GM19193 (cell line): ENCODE results near the gene PFKFB2.

ENCODE experiments used
- POLR2A ChIP-seq: IDR thresholded peaks from 4 replicates; pipeline ENCODE4 v1.6.1; 2011; ENCODE audit not compliant: insufficient read depth, insufficient read length; ENCODE audit errors: extremely low read depth

The PFKFB2 gene

DNA sequence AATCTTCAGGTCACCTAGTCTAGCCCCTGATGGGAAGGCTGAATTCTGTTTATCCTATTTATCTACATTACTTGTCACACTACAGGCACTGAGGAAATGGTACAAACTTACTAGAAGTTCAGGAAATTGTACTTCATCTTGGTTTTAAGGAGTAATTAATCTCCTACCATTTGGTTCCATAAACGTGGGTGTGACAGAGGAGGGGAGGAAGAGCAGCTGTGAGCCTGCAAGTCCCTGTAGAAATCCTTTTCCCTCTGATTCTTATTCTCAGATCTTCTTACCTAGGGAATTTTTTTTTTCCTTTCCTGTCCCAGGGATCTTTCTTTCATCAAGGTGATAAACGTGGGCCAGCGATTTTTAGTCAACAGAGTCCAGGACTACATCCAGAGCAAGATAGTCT lies 14.1 kb downstream of the PFKFB2 start:
- TF ChIP-seq POLR2A: no peak

DNA sequence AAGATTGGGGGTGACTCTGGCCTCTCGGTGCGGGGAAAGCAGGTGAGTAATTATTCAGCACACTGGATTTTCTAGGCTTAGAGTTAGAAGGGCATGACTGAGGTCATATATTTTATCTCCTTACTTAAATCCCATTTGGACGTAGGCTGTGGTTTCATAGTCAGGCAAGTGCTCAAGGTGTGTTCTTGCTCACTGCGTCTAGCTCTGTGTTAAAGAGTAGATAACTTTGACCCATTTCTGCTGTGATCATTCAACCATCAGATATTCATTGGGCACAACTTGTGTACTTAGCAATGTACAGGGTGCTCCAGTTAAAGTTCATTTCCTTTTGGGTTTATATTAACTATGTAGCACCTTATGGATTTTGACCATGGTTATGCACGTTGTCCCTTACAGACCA lies 14.6 kb downstream of the PFKFB2 start:
- no peak for TF ChIP-seq POLR2A

DNA sequence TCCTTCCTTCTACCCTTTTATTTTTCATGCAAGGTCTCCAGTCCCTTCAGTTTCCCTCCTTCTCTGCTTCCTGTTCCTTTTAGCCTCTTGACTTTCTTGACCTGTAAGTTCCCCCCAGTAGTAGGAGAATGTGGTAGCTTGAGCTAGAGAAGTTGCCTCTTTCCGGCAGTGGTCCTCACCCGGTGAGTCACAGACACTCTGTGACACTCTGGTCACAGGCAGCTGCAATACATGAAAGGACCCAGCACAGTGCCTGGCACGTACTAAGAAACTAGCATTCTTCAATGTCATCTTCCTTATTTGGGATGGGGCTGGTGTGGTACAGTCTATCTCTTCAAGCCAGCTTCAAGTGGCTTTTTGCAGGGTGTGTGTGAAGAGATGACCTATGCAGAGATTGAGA lies 16.0 kb downstream of the PFKFB2 start:
- no peak for TF ChIP-seq POLR2A

DNA sequence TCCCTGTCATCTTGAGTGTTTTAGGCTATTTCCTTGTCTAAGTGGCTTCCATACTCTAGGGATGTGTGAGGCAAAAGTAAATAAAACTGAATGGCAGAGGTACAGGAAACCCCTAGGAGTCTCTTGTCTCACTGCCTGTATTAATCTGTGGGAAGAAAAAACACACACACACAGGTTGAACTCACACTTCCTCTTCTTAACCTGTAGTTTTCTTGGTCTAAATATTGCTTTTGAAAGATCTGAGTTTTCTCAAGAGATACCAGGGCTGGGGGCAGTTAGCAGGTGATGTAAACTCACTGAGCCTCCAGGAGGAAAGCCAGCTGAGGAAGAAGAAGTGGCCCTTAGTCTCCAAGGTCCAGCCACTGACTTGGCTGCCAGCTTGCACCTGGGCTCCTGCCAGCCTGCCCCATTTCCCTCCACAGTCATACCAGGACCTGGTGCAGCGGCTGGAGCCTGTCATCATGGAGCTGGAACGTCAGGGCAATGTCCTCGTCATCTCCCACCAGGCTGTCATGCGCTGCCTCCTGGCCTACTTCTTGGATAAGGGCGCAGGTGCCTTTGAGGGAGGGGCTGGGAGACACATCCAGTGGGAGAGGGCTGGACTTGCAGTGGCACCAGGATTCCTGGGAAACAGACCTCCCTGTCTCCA lies 16.9 kb downstream of the PFKFB2 start:
- TF ChIP-seq POLR2A: no peak

DNA sequence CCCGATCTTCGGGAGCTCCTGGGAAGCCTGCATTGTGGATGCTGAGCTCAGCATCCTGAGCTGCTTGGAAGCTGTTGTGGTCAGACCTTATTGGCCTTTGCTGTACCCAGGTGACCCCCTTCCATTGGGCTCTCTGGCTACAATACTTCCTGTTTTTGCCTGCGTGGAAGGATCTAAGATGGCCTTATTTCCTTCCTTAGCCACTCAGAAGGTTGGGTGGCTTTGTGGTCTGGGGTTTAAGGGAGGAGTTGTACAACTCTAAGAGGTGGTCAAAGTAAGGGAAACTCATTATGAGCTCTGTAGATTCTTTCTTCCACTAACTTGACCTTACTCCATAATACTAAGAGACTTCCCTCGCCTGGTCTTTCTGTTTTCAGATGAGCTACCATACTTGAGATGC lies 17.7 kb downstream of the PFKFB2 start:
- no peak for TF ChIP-seq POLR2A

DNA sequence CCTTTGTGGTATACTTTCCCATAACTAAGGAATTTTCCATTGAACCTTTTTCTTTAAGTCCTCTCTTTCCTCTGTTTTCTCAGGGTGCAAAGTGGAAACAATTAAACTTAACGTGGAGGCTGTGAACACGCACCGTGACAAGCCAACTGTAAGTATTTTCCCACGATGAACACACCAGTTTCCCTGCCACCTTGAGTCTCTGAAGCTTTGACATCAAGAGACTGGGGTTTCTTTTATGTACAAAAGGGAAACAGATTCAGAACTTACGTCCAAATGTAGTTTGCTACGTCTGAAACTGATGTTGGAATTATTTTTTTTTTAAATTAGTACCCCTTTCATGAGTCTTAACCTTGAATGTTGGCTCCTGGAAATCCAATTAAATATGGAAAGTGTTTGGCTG lies 18.4 kb downstream of the PFKFB2 start:
- no peak for TF ChIP-seq POLR2A

DNA sequence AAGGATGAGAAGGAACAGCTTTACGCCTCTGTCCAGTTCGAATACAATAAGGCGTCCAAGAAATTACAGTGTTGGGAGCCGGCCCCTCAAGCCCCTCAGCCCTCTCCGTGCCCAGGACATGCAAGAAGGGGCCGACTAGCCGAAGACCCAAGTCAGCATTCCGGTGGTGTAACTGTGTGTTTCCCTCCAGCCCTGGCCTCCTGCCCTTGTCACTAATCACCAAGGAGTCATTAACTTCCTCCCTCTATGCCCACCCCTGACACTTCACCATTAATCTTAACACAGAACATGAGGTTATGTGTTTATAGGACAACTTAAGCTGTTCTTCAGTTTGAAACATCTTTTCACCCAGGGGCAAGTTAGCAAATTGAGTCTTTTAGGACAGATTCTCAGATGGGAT lies 19.2 kb downstream of the PFKFB2 start:
- no peak for TF ChIP-seq POLR2A

DNA sequence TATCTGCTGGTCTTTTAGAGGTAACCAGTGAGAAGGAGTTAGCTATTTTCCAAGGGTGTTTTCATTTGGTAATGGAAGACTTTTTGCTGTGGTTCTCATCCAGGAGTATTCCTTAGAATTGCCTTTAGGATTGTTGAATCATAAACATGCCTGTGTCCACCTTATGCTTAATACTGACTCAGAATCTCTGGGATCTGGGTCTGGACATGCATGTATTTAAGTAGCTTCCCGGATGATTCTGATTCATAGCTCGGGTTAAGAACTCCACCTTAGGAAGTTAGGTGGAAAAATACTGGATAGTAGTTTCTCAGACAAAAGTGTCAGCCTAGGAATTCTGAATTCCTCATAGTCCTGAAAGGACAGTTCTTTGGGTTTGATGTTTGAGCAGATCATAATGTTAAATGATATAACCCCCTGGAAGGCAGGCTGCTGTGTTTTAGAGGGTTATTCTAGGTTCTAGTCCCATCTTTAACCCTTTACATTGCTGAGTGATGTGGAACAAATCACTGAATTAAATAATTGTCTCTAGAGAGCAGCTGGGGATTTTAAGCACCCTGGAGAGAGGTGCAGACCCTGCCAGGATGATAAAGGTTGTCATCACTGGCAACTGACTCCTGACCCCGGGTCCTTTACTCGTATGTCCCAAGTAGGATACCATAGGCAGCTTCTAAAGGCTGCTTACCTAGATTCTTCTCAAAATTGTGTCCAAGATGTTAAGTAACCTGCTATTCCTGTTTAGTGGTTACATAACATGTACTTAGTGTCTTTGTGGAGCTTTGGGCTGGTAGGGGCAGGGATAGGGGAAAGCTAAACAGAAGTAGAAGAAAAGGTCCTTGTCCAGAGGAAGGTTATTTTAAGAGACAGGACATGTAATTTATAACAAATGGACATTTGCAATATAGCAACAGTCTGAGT lies 21.1 kb downstream of the PFKFB2 start:
- no peak for TF ChIP-seq POLR2A

DNA sequence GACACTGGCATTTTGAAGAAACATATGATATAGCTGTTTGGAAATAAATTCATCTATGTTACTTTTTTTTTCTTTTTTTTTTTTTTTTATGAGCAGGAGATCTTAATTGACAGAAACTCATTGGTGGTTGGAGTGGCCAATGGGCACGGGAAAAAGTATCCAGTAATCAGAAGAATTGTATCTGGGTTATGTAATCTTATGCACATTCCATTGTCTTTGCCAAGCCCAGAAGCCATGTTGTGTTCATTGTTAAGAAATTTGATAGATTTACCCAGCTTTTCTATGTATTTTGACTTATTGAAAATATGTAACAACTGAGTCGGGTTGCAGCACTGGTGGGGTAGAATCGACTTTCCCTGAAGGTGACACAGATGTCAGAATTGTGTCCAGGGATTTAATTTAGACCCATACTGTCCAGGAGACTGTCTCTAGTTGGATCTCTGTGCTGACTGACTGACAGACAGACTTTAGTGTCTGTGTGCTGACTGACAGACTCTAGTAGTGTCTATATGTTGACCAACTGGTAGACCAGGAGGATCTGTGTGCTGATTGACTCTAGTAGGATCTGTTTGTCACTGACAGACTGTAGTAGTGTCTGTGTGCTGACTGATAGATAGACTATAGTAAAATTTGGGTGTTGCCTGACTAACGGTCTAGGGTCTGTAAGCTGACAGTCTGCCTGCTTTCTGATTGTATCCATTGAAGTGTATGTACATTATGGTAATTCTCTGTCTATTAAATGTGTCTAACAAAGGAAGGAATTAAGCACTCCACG lies 23.3 kb downstream of the PFKFB2 start:
- no peak for TF ChIP-seq POLR2A

DNA sequence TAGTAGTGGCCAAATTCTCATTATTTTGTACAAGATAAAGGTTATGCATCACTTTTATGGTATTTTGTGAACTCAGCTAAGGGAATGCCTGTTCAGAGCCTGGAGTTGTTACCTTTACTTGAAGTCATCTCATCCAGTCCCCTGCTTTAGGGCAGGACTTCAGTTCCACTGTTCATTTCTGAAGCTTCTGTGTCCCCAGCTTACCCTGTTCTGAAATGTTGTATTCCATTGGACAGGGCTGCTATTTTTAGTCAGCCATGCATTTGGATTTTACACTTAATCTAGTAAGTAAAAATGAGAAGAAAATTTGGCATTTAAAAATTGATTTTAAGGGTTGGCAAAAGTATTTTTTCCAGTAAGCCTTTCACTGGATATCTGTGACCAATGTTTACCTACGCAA lies 23.9 kb downstream of the PFKFB2 start:
- no peak for TF ChIP-seq POLR2A

DNA sequence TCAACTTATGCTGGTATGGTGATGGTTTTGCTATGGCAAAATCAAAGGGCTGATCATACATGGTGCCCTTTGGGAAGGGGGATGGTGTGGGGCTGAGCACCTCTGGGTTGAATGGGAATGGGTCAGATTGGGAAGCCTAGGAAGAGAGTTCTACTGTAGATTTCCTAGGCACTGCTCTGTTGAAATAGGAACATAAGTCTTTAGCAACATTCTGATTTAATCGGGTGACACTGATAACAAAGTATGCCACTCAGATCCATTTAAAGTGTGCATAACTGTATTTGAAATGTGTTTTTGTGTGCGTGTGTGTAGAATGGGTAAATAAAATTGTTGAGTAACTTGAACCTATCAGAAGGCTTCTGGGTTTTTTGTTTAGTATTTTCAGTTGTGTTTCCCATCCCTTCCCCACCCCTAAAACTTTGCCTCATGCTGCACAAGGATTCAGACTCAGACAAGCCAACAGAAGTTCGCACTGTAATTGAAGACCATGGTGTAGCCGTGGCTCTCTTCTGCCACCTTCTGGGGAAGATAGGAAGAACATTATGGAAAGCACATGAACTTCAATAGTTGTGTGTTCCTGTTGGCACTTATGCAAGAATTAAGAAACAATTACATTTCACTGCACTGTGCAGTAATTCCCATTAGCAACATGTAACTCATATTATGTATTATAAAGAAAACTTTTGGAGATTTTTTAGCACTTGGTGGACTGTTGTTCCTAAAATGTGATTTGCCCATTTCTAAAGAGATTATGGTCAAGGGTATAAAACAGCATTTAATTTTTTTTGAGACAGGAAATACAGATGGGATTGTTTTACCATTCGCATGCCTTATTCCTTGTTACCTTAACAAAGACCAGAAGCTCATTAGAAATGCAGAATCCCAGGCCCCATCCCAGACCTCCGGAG lies 24.6 kb downstream of the PFKFB2 start:
- TF ChIP-seq POLR2A: no peak

DNA sequence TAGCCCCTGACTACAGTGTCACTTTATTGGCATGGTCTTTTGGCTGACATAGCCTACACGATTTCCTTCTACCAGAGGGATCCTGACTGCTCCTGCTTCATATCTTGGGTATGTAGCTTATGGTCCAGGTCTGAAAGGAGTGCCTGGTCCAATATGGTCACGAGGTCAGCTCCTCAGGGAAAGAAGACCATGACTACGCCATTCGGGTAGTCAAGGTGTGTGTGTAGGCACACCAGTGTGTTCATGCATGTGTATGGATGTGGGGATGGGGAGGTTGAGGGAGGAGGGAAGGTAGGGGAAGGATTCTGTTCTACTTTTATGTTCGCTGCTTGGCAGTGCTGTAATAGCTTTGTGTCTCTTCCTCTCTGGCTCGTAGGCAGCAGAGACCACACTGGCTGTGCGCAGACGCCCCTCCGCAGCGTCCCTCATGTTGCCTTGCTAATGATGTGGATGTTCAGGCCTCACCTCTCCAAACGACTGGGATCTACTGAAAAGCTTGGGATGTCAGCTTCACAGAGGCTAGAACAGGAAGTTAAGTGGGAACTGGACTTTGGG lies 25.6 kb downstream of the PFKFB2 start:
- no peak for TF ChIP-seq POLR2A

DNA sequence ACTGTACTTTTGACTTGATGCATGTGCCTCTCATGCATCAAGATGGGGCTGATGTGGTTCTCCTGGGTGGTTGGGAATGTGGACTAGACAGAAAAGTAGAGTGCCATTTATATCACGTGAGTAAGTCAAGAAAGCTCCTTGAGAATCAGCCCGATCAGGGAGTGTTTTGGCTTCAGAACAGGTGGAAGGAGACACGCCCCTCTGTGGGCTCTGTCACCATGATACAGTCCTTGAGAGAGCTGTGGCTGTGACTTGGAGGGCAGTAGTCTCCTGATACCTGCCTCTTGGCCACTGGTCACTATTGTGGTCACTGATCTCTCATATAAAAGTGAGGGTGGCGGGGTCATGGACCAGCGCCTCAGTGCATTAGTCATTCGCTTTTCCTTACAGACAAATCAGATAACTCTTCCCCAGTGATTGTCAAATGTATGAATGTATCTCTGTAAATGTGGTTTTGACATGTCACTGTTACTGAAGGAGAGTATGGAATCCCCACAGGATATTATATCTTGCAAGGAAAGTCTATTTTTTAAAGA lies 26.7 kb downstream of the PFKFB2 start:
- no peak for TF ChIP-seq POLR2A

DNA sequence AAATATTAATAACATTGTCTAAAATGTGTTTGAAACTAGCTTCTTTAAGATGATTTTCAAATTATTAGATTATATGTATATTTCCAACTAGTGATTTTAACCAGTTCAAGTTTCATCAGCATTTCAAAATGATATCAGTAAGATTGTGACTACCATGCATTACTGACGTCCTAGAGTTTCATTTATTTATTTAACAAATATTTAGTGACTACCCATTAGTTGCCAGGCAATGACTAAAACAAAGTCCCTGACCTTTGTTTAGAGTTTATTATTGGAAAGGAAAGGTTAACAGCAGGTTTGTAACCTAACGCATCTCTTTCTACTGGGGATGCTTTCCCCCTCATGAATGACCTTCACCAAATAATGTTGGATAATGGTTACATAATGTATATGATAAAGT lies 28.0 kb downstream of the PFKFB2 start:
- TF ChIP-seq POLR2A: no peak
